HG03469 (cell line): Measurements from ENCODE around the gene GALNT9.

Source experiments
- ATAC-seq: cut with Tn5 transposase; IDR thresholded peaks from one replicate; pipeline ENCODE4 v1.9.1; 2021; ENCODE audit warnings: mild to moderate bottlenecking, moderate library complexity, moderate number of reproducible peaks; ENCODE audit not compliant: unreplicated experiment

Gene GALNT9

GRCh38 chr12:132344601-132345000, 15.2 kb upstream of the GALNT9 start:
- ATAC-seq: no peak

GRCh38 chr12:132344181-132344580, 14.8 kb upstream of the GALNT9 start:
- ATAC-seq: no peak

- ATAC-seq: no peak
Observed at GRCh38 chr12:132343294-132344004, 14.1 kb upstream of the GALNT9 start.

GRCh38 chr12:132342251-132343227, 13.2 kb upstream of the GALNT9 start:
- no peak for ATAC-seq

GRCh38 chr12:132341318-132342050, 12.1 kb upstream of the GALNT9 start:
- no peak for ATAC-seq

GRCh38 chr12:132340266-132341035, 11.1 kb upstream of the GALNT9 start:
- no peak for ATAC-seq

- ATAC-seq: no peak
Observed at GRCh38 chr12:132339856-132340255, 10.5 kb upstream of the GALNT9 start.

- no peak for ATAC-seq
Observed at GRCh38 chr12:132338781-132339180, 9.4 kb upstream of the GALNT9 start.

GRCh38 chr12:132338311-132338710, 8.9 kb upstream of the GALNT9 start:
- ATAC-seq: no peak

- no peak for ATAC-seq
Observed at GRCh38 chr12:132337557-132337956, 8.2 kb upstream of the GALNT9 start.

GRCh38 chr12:132336451-132337413, 7.3 kb upstream of the GALNT9 start:
- no peak for ATAC-seq

GRCh38 chr12:132335179-132335756, 5.9 kb upstream of the GALNT9 start:
- no peak for ATAC-seq

- ATAC-seq: no peak
Observed at GRCh38 chr12:132333766-132334165, 4.4 kb upstream of the GALNT9 start.

GRCh38 chr12:132333273-132333672, 3.9 kb upstream of the GALNT9 start:
- no peak for ATAC-seq

GRCh38 chr12:132330549-132330881, 1.1 kb upstream of the GALNT9 start:
- no peak for ATAC-seq

GRCh38 chr12:132329720-132330548, 545 bp upstream of the GALNT9 start:
- no peak for ATAC-seq

GRCh38 chr12:132328282-132329029, 933 bp downstream of the GALNT9 start:
- no peak for ATAC-seq
